Tibial nerve (tissue), 4 donors: Measurements from ENCODE around the gene PNMT.

Experiments used
- EP300 ChIP-seq, 2 donors: sonication (generic); formaldehyde crosslinking; IDR thresholded peaks; one replicate each; pipeline ENCODE4 v1.6.1; 2017; ENCODE audit warnings: antibody characterized with exemption in 2 of 2, mild to moderate bottlenecking in 1 of 2
- POLR2A ChIP-seq, 2 donors: fragments of 450-650 bp; IDR thresholded peaks; one replicate each; pipeline ENCODE4 v1.6.1; 2017; ENCODE audit warnings: antibody characterized with exemption in 2 of 2, mild to moderate bottlenecking in 2 of 2, moderate library complexity in 2 of 2
- TF ChIP-seq, protein P1 (sequence below), 5 experiments: fragments of 200-600 bp in 3 of 5; fragments of 450-650 bp in 2 of 5; sonication (generic) in 3 of 5; IDR thresholded peaks; one replicate each; pipeline ENCODE4 v1.5.1; 2016 to 2019; ENCODE audit warnings: antibody characterized with exemption in 5 of 5, mild to moderate bottlenecking in 3 of 5, moderate library complexity in 2 of 5

- TF ChIP-seq, protein P1, sequence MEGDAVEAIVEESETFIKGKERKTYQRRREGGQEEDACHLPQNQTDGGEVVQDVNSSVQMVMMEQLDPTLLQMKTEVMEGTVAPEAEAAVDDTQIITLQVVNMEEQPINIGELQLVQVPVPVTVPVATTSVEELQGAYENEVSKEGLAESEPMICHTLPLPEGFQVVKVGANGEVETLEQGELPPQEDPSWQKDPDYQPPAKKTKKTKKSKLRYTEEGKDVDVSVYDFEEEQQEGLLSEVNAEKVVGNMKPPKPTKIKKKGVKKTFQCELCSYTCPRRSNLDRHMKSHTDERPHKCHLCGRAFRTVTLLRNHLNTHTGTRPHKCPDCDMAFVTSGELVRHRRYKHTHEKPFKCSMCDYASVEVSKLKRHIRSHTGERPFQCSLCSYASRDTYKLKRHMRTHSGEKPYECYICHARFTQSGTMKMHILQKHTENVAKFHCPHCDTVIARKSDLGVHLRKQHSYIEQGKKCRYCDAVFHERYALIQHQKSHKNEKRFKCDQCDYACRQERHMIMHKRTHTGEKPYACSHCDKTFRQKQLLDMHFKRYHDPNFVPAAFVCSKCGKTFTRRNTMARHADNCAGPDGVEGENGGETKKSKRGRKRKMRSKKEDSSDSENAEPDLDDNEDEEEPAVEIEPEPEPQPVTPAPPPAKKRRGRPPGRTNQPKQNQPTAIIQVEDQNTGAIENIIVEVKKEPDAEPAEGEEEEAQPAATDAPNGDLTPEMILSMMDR (IDR thresholded peaks at IDR 0.05) = no peak
- TF ChIP-seq POLR2A (IDR thresholded peaks at IDR 0.05) (no peak), EP300 (IDR thresholded peaks at IDR 0.05) (no peak)
Observed at GRCh38 chr17:39669897-39670735, 1.9 kb downstream of the PNMT start.
